Measurements from ENCODE around the gene SLC43A2. TPM values are rescaled to one million over a fixed set of nuclear protein-coding genes. Genes with fewer than 3 reads are reported as not detected.

SLC43A2 gene
- total RNA-seq, 1 experiment from 2014 or later, result 12.9 TPM

DNA sequence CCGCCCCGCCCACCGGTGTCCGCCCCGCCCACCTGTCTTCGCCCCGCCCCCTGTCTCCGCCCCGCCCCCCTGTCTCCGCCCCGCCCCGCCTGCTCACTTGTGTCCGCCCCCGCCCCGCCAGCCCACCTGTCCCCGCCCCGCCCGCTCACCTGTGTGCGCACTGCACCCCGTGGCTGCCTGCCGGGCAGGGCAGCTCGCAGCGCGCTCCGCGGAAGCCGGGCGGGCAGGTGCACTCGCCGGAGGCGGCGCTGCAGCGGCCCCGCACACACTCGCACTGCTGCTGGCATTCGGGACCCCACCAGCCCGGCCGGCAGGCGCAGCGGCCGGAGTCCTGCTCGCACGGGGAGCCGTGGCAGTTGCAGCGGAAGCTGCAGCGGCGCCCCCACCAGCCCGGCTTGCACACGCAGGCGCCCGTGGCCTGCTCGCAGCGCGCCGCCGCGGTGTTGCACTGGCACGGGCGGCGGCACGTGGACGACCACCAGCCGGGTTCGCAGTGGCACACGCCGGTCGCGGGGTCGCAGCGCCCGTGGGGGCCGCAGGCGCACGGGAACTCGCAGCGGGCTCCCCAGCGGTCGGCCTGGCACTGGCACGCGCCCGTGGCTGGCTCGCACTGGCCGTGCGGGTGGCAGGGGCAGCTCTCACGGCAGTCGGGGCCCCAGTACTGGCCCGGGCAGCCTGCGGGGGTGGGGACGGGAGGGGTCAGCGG, 14.8 kb upstream of the SLC43A2 start:
- Histone ChIP-seq H2BK20ac (ENCODE audit: low read depth, low read length, poor library complexity, severe bottlenecking) (no peak overlapping the region), H4K8ac (replicated peaks; ENCODE audit: insufficient read length, low read depth, low read length) (no peak overlapping the region), H4K20me1 (ENCODE audit: control insufficient read depth, insufficient read depth, insufficient read length) (no peaks in the 10 kb centered on the region), H2BK120ac (ENCODE audit: low read depth, low read length, poor library complexity, severe bottlenecking) (no peak overlapping the region), H3K4ac (ENCODE audit: low read depth, low read length) (no peak overlapping the region), H3K27me3 (ENCODE audit: insufficient read depth, low read length) (no peaks in the 10 kb centered on the region; the same call in 1 of the 2 replicates), H3K27ac (ENCODE audit: insufficient read length, low read depth, low read length) (no peak overlapping the region), H3K18ac (ENCODE audit: insufficient read length, low read depth, low read length) (no peak overlapping the region), H4K5ac (ENCODE audit: insufficient read length, low read depth, low read length) (no peak overlapping the region), H2BK12ac (ENCODE audit: insufficient read length, low read depth, low read length) (no peak overlapping the region), H3K79me2 (ENCODE audit: insufficient read depth, low read length) (no peaks in the 10 kb centered on the region), H2BK15ac (ENCODE audit: low read depth, low read length) (no peak overlapping the region), H3K23me2 (ENCODE audit: insufficient read length, low read depth, low read length, poor library complexity, severe bottlenecking) (peaks cover under 1% of the 10 kb centered on the region), H3K4me2 (ENCODE audit: insufficient read depth, insufficient read length, low read length) (peak overlapping the region; percentile 4), H3K56ac (ENCODE audit: insufficient read length, low read depth, low read length) (no peak overlapping the region), H2AK5ac (ENCODE audit: insufficient read length, low read length) (no peak overlapping the region), H4K91ac (ENCODE audit: insufficient read length, low read depth, low read length) (no peak overlapping the region), H3K79me1 (ENCODE audit: insufficient read depth, low read depth, low read length, poor library complexity, severe bottlenecking) (no peaks in the 10 kb centered on the region), H3K23ac (ENCODE audit: insufficient read length, low read depth, low read length) (no peak overlapping the region), H2BK5ac (ENCODE audit: insufficient read length, low read length) (no peak overlapping the region), H3K14ac (ENCODE audit: insufficient read depth, low read length) (no peak overlapping the region), H3K4me1 (ENCODE audit: insufficient read depth, low read length) (peaks cover 5% of the 10 kb centered on the region; the same call in 1 of the 2 replicates), H2AFZ (ENCODE audit: low read length) (no peak overlapping the region), H3T11ph (ENCODE audit: low read length) (no peak overlapping the region), H3K9ac (ENCODE audit: extremely low read depth, insufficient read length, low read length) (no peak overlapping the region), H3K9me3 (ENCODE audit: control insufficient read depth, low read depth, low read length) (no peaks in the 10 kb centered on the region)
- WGBS (ENCODE audit: extremely low coverage, insufficient read length, low lambda C conversion rate), result no CpG with 5 or more reads among the region's 90 CpGs
- TF ChIP-seq, protein P1, sequence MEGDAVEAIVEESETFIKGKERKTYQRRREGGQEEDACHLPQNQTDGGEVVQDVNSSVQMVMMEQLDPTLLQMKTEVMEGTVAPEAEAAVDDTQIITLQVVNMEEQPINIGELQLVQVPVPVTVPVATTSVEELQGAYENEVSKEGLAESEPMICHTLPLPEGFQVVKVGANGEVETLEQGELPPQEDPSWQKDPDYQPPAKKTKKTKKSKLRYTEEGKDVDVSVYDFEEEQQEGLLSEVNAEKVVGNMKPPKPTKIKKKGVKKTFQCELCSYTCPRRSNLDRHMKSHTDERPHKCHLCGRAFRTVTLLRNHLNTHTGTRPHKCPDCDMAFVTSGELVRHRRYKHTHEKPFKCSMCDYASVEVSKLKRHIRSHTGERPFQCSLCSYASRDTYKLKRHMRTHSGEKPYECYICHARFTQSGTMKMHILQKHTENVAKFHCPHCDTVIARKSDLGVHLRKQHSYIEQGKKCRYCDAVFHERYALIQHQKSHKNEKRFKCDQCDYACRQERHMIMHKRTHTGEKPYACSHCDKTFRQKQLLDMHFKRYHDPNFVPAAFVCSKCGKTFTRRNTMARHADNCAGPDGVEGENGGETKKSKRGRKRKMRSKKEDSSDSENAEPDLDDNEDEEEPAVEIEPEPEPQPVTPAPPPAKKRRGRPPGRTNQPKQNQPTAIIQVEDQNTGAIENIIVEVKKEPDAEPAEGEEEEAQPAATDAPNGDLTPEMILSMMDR (conservative IDR thresholded peaks at IDR 0.05), result peak; percentile 62
- Mint-ChIP-seq H3K27me3 (ENCODE audit: low read depth) (peaks cover 9% of the 10 kb centered on the region), H3K9me3 (peaks cover 0 to 8% of the 10 kb centered on the region in 2 experiments; a peak in 1 of 5 replicates), H3K27ac (no peak overlapping the region), H3K36me3 (ENCODE audit: insufficient read depth in 1 of 3, low read depth in 3 of 3) (peaks cover 0 to 2% (median 0%) of the 10 kb centered on the region in 3 experiments; a peak in 1 of 7 replicates), H3K4me3 (peak overlapping the region in 1 of 2 experiments; percentile 63; a peak in 2 of 5 replicates), H3K4me1 (peaks cover 33 to 49% of the 10 kb centered on the region in 2 experiments)
- DNase-seq, result peak; percentile 96

Measured in H9 (cell line).